ENCODE results near the gene ME2.

DNA sequence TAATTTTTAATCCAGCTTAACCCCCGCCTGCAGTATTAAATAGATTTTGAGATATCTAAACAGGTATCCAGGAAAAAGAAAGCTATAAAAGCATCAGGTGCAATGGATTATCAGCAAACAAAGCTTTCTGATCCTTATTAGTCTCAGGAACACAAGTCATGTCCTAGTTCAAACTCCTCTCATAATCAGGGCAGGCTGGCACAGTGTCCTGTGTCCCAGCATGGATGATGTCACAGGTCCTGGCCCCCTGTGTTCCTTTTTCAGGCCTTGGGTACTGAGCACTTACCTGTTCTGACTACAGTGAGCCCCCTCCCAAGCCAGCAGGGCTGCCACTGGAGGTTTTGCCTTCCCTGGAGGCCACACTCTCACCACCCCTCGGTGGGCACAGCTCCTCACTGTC lies 39.6 kb upstream of the ME2 start:
- TF ChIP-seq, protein P1, sequence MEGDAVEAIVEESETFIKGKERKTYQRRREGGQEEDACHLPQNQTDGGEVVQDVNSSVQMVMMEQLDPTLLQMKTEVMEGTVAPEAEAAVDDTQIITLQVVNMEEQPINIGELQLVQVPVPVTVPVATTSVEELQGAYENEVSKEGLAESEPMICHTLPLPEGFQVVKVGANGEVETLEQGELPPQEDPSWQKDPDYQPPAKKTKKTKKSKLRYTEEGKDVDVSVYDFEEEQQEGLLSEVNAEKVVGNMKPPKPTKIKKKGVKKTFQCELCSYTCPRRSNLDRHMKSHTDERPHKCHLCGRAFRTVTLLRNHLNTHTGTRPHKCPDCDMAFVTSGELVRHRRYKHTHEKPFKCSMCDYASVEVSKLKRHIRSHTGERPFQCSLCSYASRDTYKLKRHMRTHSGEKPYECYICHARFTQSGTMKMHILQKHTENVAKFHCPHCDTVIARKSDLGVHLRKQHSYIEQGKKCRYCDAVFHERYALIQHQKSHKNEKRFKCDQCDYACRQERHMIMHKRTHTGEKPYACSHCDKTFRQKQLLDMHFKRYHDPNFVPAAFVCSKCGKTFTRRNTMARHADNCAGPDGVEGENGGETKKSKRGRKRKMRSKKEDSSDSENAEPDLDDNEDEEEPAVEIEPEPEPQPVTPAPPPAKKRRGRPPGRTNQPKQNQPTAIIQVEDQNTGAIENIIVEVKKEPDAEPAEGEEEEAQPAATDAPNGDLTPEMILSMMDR (IDR thresholded peaks at IDR 0.05), result no peak
- no peak for TF ChIP-seq POLR2A (IDR thresholded peaks at IDR 0.05)
